Diencephalon (tissue), 1 donor: ENCODE results near the gene MED29. TPM values are rescaled to one million over a fixed set of nuclear protein-coding genes. Genes with fewer than 3 reads are reported as not detected.

ENCODE experiments used
- small RNA-seq: library from RNA; depleted of rRNA; stranded (forward); fragments of <200 nt; gene quantifications from one replicate; pipeline ENCODE3, GENCODE V24; 2014
- total RNA-seq: library from RNA; depleted of rRNA; stranded (reverse); fragments of >200 nt; gene quantifications from one replicate; pipeline ENCODE4 v1.2.3, GENCODE V29; 2014

The MED29 gene
- total RNA-seq = 24.5 TPM

GRCh38 chr19:39390751-39391437 lies at the start of gene MED29, which contains the start of gene PAF1:
TSS of gene MED29 (plus strand) at chr19:39391378. CDS start at chr19:39391423, 45 bp downstream.
TSS of gene PAF1 (minus strand) at chr19:39391106. CDS start at chr19:39390864, 242 bp downstream.

GRCh38 chr19:39341719-39342604 lies 49.2 kb upstream of the MED29 start, which contains the start of gene SAMD4B:
TSS of gene SAMD4B (plus strand) at chr19:39342421. CDS start at chr19:39356894, 14,473 bp downstream.

GRCh38 chr19:39406656-39407409 lies 15.7 kb downstream of the MED29 start, which contains the start of gene ZFP36:
TSS of gene ZFP36 (plus strand) at chr19:39406847. CDS start at chr19:39406905, 58 bp downstream.

GRCh38 chr19:39412100-39412866 lies 21.1 kb downstream of the MED29 start, which contains the start of gene PLEKHG2:
TSS of gene PLEKHG2 (plus strand) at chr19:39412669. CDS start at chr19:39414087, 1,418 bp downstream.

GRCh38 chr19:39435499-39436349 lies 44.5 kb downstream of the MED29 start, which contains the start of gene RPS16:
TSS of gene RPS16 (minus strand) at chr19:39435949. CDS start at chr19:39435895, 54 bp downstream.

GRCh38 chr19:39445196-39446111 lies 54.3 kb downstream of the MED29 start, which contains the start of gene SUPT5H:
TSS of gene SUPT5H (plus strand) at chr19:39445582. CDS start at chr19:39445891, 309 bp downstream.

Small RNAs within 50 kb of the gene (small RNA-seq; reads per million reads assigned to genes)
- gene AC011445.2 (not detected), gene MIR4530 (not detected), gene RN7SL566P (not detected)

Other genes with a start within 250 kb of the MED29 start
- gene NCCRP1, start 194.4 kb upstream of the MED29 start, total RNA-seq = 0.23 TPM
- gene SYCN, start 187.1 kb upstream of the MED29 start, total RNA-seq = not detected
- not detected for gene IFNL3, start 146.4 kb upstream of the MED29 start, total RNA-seq
- gene IFNL4, start 142.5 kb upstream of the MED29 start, total RNA-seq = not detected
- not detected for gene IFNL2, start 123.0 kb upstream of the MED29 start, total RNA-seq
- gene IFNL1, start 95.0 kb upstream of the MED29 start, total RNA-seq = not detected
- 10.6 TPM for gene LRFN1, start 70.5 kb upstream of the MED29 start, total RNA-seq
- 3.5 TPM for gene GMFG, start 55.3 kb upstream of the MED29 start, total RNA-seq
- 23.1 TPM for gene SAMD4B, start 49.0 kb upstream of the MED29 start, total RNA-seq
- 31.4 TPM for gene PAF1, start 272 bp upstream of the MED29 start, total RNA-seq
- gene ZFP36, start 15.5 kb downstream of the MED29 start, total RNA-seq = 1.8 TPM
- 19.8 TPM for gene PLEKHG2, start 21.3 kb downstream of the MED29 start, total RNA-seq
- gene RPS16, start 44.6 kb downstream of the MED29 start, total RNA-seq = 146 TPM
- 54.4 TPM for gene SUPT5H, start 54.2 kb downstream of the MED29 start, total RNA-seq
- 48.9 TPM for gene TIMM50, start 89.5 kb downstream of the MED29 start, total RNA-seq
- gene DLL3, start 107.6 kb downstream of the MED29 start, total RNA-seq = 17.5 TPM
- gene SELENOV, start 123.8 kb downstream of the MED29 start, total RNA-seq = not detected
- gene EID2B, start 141.5 kb downstream of the MED29 start, total RNA-seq = 23.1 TPM
- 24.0 TPM for gene EID2, start 148.8 kb downstream of the MED29 start, total RNA-seq
- gene LGALS13, start 211.1 kb downstream of the MED29 start, total RNA-seq = not detected